AG09309 (cell line): Measurements from ENCODE around the gene NGLY1.

ENCODE experiments used
- DNase-seq: peaks from one replicate; pipeline ENCODE4 v3.0.0-alpha.2; 2010; ENCODE audit warnings: low read depth
- H3K4me3 ChIP-seq: 2 replicates; pipeline ENCODE4 v1.5.1; 2011; ENCODE audit warnings: mild to moderate bottlenecking, low read depth, low read length, moderate library complexity; ENCODE audit not compliant: control insufficient read depth
- CTCF ChIP-seq: IDR thresholded peaks from 2 replicates; pipeline ENCODE4 v1.5.1; 2011; ENCODE audit warnings: mild to moderate bottlenecking, low read depth, low read length, inconsistent platforms; ENCODE audit not compliant: insufficient read depth, control insufficient read depth; ENCODE audit errors: missing control alignments

Gene NGLY1

GRCh38 chr3:25697553-25697952 lies 85.7 kb downstream of the NGLY1 start:
- no peak for TF ChIP-seq CTCF
- DNase-seq, result no peak
- no peak overlapping the region for H3K4me3 ChIP-seq

DNA sequence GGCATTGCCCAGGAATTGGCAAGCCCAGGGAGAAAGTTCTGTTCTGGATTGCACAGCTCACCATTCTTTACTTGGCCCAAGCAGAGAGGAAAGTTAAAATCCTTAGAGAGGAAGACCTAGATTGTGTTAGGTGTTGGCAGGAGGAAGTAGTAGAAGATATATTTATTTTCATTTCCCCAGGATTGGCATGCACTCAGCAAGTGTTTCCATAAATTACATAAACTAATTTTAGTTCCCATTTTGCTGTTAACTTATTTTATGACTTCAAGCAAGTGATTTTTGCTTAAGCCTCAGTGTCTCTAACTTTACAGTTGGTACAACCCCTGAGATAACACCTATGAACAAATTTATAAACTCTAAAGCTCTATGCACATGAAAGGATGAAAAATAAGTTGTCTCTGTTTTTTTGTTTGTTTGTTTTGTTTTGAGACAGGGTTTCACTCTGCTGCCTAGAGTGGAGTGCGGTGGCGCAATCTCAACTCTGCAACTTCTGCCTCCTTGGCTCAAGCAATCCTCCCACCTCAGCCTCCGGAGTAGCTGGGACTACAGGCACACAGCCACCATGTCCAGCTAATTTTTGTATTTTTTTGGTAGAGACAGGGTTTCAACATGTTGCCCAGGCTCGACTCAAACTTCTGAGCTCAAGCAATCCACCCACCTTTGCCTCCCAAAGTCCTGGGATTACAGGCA lies 87.4 kb downstream of the NGLY1 start:
- DNase-seq, result no peak
- no peak for TF ChIP-seq CTCF
- H3K4me3 ChIP-seq, result no peak overlapping the region

GRCh38 chr3:25693238-25693637 lies 90.0 kb downstream of the NGLY1 start:
- no peak for TF ChIP-seq CTCF
- DNase-seq, result no peak
- H3K4me3 ChIP-seq, result no peak overlapping the region

DNA sequence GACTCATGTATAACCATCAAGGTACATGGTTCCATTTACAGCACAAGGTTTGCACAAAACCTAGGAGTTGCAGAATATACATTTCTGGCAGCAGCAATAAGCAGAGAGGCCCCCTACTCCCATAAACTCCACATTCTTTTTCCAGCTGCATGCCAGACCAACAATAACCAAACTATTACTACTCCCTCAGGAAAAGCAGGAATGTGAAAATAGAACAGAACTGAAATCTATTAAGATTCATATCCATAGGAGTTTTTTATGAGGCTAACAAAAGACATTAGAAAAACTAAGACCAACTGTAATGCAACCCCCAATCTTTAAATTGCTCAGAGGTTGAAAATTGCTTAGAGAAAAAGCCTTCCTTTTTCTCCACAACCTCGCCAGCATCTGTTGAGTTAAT lies 90.9 kb downstream of the NGLY1 start:
- no peak for DNase-seq
- no peak for TF ChIP-seq CTCF
- H3K4me3 ChIP-seq, result no peak overlapping the region

GRCh38 chr3:25690768-25691533 lies 92.3 kb downstream of the NGLY1 start:
- H3K4me3 ChIP-seq, result no peak overlapping the region
- no peak for DNase-seq
- TF ChIP-seq CTCF, result no peak

DNA sequence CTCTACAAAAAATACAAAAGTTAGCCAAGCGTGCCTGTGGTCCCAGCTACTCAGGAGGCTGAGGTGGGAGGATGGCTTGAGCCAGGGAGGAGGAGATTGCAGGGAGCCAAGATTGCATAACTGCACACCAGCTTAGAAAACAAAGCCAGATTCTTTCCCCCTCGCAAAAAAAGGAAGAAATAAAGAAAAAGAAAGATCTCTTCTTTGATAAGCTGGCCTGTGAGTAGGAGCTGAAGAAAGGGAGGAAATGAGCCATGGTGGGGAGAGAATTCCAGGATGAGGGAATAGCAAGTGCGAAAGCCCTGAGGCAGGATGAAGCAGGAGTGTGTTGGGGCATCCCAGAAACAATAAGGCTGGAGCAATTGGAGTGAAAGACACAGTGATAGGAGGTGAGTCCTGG lies 94.0 kb downstream of the NGLY1 start:
- H3K4me3 ChIP-seq, result no peak overlapping the region
- no peak for DNase-seq
- no peak for TF ChIP-seq CTCF

DNA sequence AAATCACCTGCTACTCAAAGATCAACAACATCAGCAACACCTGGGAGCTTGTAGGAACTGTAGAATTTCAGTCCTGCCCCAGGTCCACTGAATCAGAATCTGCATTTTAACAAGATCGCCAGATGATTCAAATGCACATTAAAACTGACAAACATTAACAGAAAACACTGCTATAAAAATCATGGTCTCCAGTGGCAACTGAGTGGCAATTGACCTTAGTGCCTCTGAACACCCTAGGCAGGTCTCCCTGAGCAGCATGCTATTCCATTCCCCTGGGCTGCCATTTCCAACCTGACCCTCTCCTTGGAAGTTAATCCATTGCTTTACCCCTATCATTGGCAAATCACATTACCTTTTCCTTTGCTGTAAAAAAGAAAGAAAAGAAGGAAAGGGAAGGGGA lies 95.5 kb downstream of the NGLY1 start:
- no peak for TF ChIP-seq CTCF
- no peak for DNase-seq

More for the DNA sequence above, 95.5 kb downstream of the NGLY1 start:
- no peak overlapping the region for H3K4me3 ChIP-seq
